Bladder microvascular endothelial cell (primary cell): ENCODE results near the gene ATG12. TPM values are rescaled to one million over a fixed set of nuclear protein-coding genes. Genes with fewer than 3 reads are reported as not detected.

Experiments used
- total RNA-seq: library from RNA; depleted of rRNA; stranded (reverse); fragments of >200 nt; gene quantifications from 2 replicates; pipeline ENCODE4 v1.2.3, GENCODE V29; 2014

The ATG12 gene
- total RNA-seq: 15.5 and 40.2 TPM in 2 replicates

GRCh38 chr5:115841382-115842088, at the start of gene ATG12, which contains the start of gene AP3S1:
ATG12 (minus strand) TSS chr5:115841565; CDS start chr5:115841552, 13 bp downstream.
AP3S1 (plus strand) TSS chr5:115841935; CDS start chr5:115842038, 103 bp downstream.

GRCh38 chr5:115816226-115817081, 24.9 kb downstream of the ATG12 start, which contains the start of gene CDO1:
CDO1 (minus strand) TSS chr5:115816659; CDS start chr5:115816397, 262 bp downstream.

Other genes with a start within 250 kb of the ATG12 start
- 0.63 and 0.65 TPM in 2 replicates for gene TICAM2, start 239.1 kb downstream of the ATG12 start, total RNA-seq
- gene TMED7, start 215.5 kb downstream of the ATG12 start, total RNA-seq: 53.9 and 104 TPM in 2 replicates
- gene CDO1, start 24.9 kb downstream of the ATG12 start, total RNA-seq: 0.63 and 0.81 TPM in 2 replicates
- gene AP3S1, start 370 bp upstream of the ATG12 start, total RNA-seq: 42.4 and 55.4 TPM in 2 replicates
- 0.16 and 0.57 TPM in 2 replicates for gene LVRN, start 120.9 kb upstream of the ATG12 start, total RNA-seq
- gene ARL14EPL, start 190.9 kb upstream of the ATG12 start, total RNA-seq: not detected in 2 replicates
- gene COMMD10, start 243.5 kb upstream of the ATG12 start, total RNA-seq: 26.2 and 31.5 TPM in 2 replicates